CD4-positive, alpha-beta T cell (primary cell): ENCODE results near the gene PPP1R37. TPM values are rescaled to one million over a fixed set of nuclear protein-coding genes. Genes with fewer than 3 reads are reported as not detected.

ENCODE experiments used
- ATAC-seq: fragments of 200-7000 bp; cut with Tn5 transposase; one replicate; pipeline ENCODE4 v1.10.0; 2022; ENCODE audit warnings: mild to moderate bottlenecking; ENCODE audit not compliant: poor library complexity
- CTCF ChIA-PET: fragments of 350-600 bp; sonication (Branson Sonifier 250); formaldehyde crosslinking; loops from one replicate; lab custom pipeline; 2021; ENCODE audit warnings: antibody characterized with exemption, inconsistent platforms; lab: Charles Lee
- POLR2A ChIA-PET: fragments of 350-600 bp; sonication (Branson Sonifier 250); formaldehyde crosslinking; loops from one replicate; lab custom pipeline; 2021; ENCODE audit warnings: antibody characterized with exemption, inconsistent platforms; lab: Charles Lee
- DNase-seq, 14 experiments: peaks; one replicate each; pipeline ENCODE4 v3.0.0-alpha.2; 2013 to 2020; ENCODE audit warnings: mixed read lengths in 2 of 14
- H3K27ac ChIP-seq, 2 donors: one replicate each; pipeline versions ENCODE4 v1.5.1 to v1.7.0; 2013; ENCODE audit warnings: low read length in 2 of 2, low read depth in 1 of 2, mild to moderate bottlenecking in 1 of 2
- H3K27me3 ChIP-seq, 2 experiments: 1 replicate in 1 of 2; 2 replicates in 1 of 2; pipeline versions ENCODE4 v1.6.1 to v1.7.0; 2013; ENCODE audit warnings: low read length in 2 of 2, control low read depth in 1 of 2, mild to moderate bottlenecking in 1 of 2, moderate library complexity in 1 of 2; ENCODE audit not compliant: insufficient read depth in 2 of 2, control insufficient read depth in 1 of 2
- H3K36me3 ChIP-seq: one replicate; pipeline ENCODE4 v1.6.1; 2013; ENCODE audit warnings: low read length, control low read depth; ENCODE audit not compliant: insufficient read depth
- H3K4me1 ChIP-seq: one replicate; pipeline ENCODE4 v1.6.1; 2013; ENCODE audit warnings: low read length, control low read depth; ENCODE audit not compliant: insufficient read depth
- H3K4me3 ChIP-seq: one replicate; pipeline ENCODE4 v1.5.1; 2013; ENCODE audit warnings: mild to moderate bottlenecking, low read length, moderate library complexity
- H3K9me3 ChIP-seq, 2 experiments: 1 replicate in 1 of 2; 2 replicates in 1 of 2; pipeline versions ENCODE4 v1.6.1 to v1.7.0; 2013; ENCODE audit warnings: low read length in 2 of 2, mild to moderate bottlenecking in 2 of 2, control low read depth in 1 of 2, moderate library complexity in 1 of 2; ENCODE audit not compliant: control insufficient read depth in 1 of 2, insufficient read depth in 1 of 2
- H3K27ac Mint-ChIP-seq: one replicate; pipeline ENCODE4 v1.8.0; 2020; ENCODE audit warnings: mixed read lengths
- H3K27me3 Mint-ChIP-seq: one replicate; pipeline ENCODE4 v1.8.0; 2021; ENCODE audit warnings: mixed read lengths
- H3K36me3 Mint-ChIP-seq: one replicate; pipeline ENCODE4 v1.8.0; 2021; ENCODE audit warnings: low read depth, mixed read lengths
- H3K4me1 Mint-ChIP-seq: one replicate; pipeline ENCODE4 v1.8.0; 2021; ENCODE audit warnings: low read depth, mixed read lengths
- H3K4me3 Mint-ChIP-seq: one replicate; pipeline ENCODE4 v1.8.0; 2020; ENCODE audit warnings: mild to moderate bottlenecking, mixed read lengths
- H3K9me3 Mint-ChIP-seq: one replicate; pipeline ENCODE4 v1.8.0; 2020; ENCODE audit warnings: mixed read lengths
- CTCF ChIP-seq: fragments of 200-600 bp; IDR thresholded peaks from one replicate; pipeline ENCODE4 v1.8.0; 2022; ENCODE audit warnings: antibody characterized with exemption, mild to moderate bottlenecking
- intact Hi-C, 2 experiments: fragments of 100-400 bp; cut with DNase I in 1 of 2; cut with micrococcal nuclease in 1 of 2; formaldehyde crosslinking; loops; one replicate each; pipeline versions ENCODE4 v1.15.1 to v1.9.0; 2023 to 2025; cut with DNase I, micrococcal nuclease
- total RNA-seq, 174 experiments: library from RNA in 2 of 174; stranded (reverse) in 2 of 174; gene quantifications; one replicate each; pipeline ENCODE4 v1.2.3 and lab custom pipeline; 2021 to 2026

PPP1R37 gene
- total RNA-seq, 2 experiments from 2014 or later: 17.2 to 19.6 TPM

GRCh38 chr19:45150751-45151281 lies 57.8 kb downstream of the PPP1R37 start:
- peaks cover 0 to 6% of the 10 kb centered on the region in 2 experiments for H3K27me3 ChIP-seq
- peaks cover 20% of the 10 kb centered on the region for H3K27me3 Mint-ChIP-seq
- H3K4me1 Mint-ChIP-seq: peaks cover 21% of the 10 kb centered on the region
- H3K36me3 ChIP-seq: peaks cover 7% of the 10 kb centered on the region
- no peak overlapping the region for H3K27ac Mint-ChIP-seq
- POLR2A ChIA-PET: interaction anchor here (1.1 kb wide), 1 partner anchor 27 kb away, joined by 7 read pairs; the partner anchor contains the start of genes BLOC1S3 and TRAPPC6A
- CTCF ChIA-PET: no interaction called here
- peaks cover 0 to 22% of the 10 kb centered on the region in 2 experiments for H3K9me3 ChIP-seq
- peaks cover 38% of the 10 kb centered on the region for H3K4me1 ChIP-seq
- no peak overlapping the region for H3K27ac ChIP-seq
- intact Hi-C loops: no loop called here
- TF ChIP-seq CTCF: no peak
- no peak overlapping the region for H3K4me3 ChIP-seq
- no peaks in the 10 kb centered on the region for H3K9me3 Mint-ChIP-seq
- ATAC-seq (no peak), DNase-seq (no peak)
- H3K36me3 Mint-ChIP-seq: no peaks in the 10 kb centered on the region
- peak overlapping the region; percentile 34 for H3K4me3 Mint-ChIP-seq

- POLR2A ChIA-PET: interaction anchor here (3.2 kb wide), 1 partner anchor 59 kb away, joined by 26 read pairs; the partner anchor contains the start of gene PPP1R37
- Histone ChIP-seq H3K4me1 (peaks cover 38% of the 10 kb centered on the region), H3K27me3 (peaks cover 0 to 6% of the 10 kb centered on the region in 2 experiments), H3K4me3 (no peak overlapping the region), H3K36me3 (peaks cover 2% of the 10 kb centered on the region), H3K9me3 (peaks cover 0 to 22% of the 10 kb centered on the region in 2 experiments), H3K27ac (no peak overlapping the region)
- ATAC-seq (no peak), DNase-seq (no peak)
- Mint-ChIP-seq H3K4me1 (peaks cover 21% of the 10 kb centered on the region), H3K36me3 (no peaks in the 10 kb centered on the region), H3K27me3 (peaks cover 20% of the 10 kb centered on the region), H3K27ac (no peak overlapping the region), H3K4me3 (peak overlapping the region; percentile 34), H3K9me3 (no peaks in the 10 kb centered on the region)
- intact Hi-C loops: no loop called here
- TF ChIP-seq CTCF: no peak
- CTCF ChIA-PET: no interaction called here
Observed at GRCh38 chr19:45151320-45151719, 58.3 kb downstream of the PPP1R37 start.

DNA sequence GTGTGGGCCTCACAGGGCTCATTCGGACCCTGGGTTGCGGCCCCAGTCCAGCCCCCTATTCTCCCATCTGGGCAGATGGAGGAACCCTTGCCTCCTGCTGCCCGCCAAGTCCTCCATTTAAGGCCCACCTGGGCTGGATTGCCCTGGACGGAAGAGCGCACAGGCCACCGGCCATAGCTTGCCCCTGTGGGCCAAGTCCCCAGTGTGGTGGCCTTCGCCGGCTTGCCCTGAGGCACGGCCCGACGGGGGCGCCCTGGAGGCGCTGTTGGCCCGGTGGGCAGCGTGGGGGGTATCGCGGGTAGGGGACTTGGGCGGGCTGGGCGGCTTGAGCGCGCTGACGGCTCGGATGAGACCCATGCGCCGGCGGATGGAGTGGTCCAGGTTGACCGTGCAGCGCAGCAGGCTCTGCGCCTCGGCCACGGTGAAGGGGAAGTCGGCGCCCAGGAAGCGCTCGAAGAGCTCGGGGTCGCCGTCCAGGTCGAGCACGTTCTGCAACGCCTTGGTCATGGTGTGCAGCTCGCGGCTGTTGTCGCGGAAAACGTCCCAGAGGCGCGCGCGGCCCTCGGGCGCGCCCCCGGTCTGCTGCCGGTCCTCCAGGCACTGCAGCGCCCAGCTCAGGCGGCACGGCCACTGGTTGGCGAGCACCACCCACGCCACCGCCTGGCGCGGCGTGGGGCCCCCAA lies 59.0 kb downstream of the PPP1R37 start:
- ChIA-PET CTCF (interaction anchor here (1.3 kb wide), 1 partner anchor 12 kb away, joined by 4 read pairs; no protein-coding TSS in a partner anchor), POLR2A (interaction anchor here (2.7 to 3.2 kb wide), 2 partner anchors 26 to 60 kb away, joined by 26 to 39 read pairs; partner anchors contain the start of genes BLOC1S3, PPP1R37 and TRAPPC6A)
- no peaks in the 10 kb centered on the region for H3K36me3 ChIP-seq
- no peak overlapping the region for H3K4me3 Mint-ChIP-seq
- DNase-seq: no peak
- no peak overlapping the region for H3K4me3 ChIP-seq
- ATAC-seq: no peak
- no peaks in the 10 kb centered on the region for H3K9me3 Mint-ChIP-seq
- H3K4me1 ChIP-seq: peaks cover 38% of the 10 kb centered on the region
- peaks cover 0 to 6% of the 10 kb centered on the region in 2 experiments for H3K27me3 ChIP-seq
- no peak for TF ChIP-seq CTCF
- peaks cover 0 to 22% of the 10 kb centered on the region in 2 experiments for H3K9me3 ChIP-seq
- intact Hi-C loops: no loop called here
- peaks cover 21% of the 10 kb centered on the region for H3K4me1 Mint-ChIP-seq
- H3K27ac ChIP-seq: no peak overlapping the region
- H3K27ac Mint-ChIP-seq: no peak overlapping the region
- no peaks in the 10 kb centered on the region for H3K36me3 Mint-ChIP-seq
- peaks cover 22% of the 10 kb centered on the region for H3K27me3 Mint-ChIP-seq
